CD4-positive, alpha-beta T cell treated with Interleukin-21 for 1 hour (primary cell): ENCODE measurements around the gene FUT8.
"Not testable (repeated sequence)": the region's sequence is repeated elsewhere in the genome, so short reads cannot be mapped to it uniquely, and the experiment has no call there.

Experiments
- DNase-seq: peaks from one replicate; pipeline ENCODE4 v3.0.0-alpha.2; 2020

The FUT8 gene

DNA sequence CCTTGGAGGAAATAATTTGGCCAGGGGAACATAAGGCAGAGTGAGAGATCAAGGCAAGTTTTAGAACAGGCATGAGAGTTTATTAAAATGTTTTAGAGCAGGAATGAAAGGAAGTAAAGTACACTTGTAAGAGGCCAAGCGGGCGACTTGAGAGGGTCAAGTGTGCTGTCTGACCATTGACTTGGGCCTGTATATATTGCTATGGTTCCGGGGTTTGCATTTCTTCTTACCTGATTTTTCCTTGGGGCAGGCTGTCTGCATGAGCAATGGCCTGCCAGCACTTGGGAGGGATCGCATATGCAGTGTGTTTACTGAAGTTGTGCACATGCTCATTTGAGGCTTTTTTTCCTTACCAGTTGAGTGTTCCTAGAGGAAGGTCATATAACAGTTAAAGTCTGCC is 214.8 kb downstream of the FUT8 start:
- DNase-seq: no peak

GRCh38 chr14:65628664-65629063 is 216.1 kb downstream of the FUT8 start:
- DNase-seq: no peak

- no peak for DNase-seq
Measured at GRCh38 chr14:65631040-65631439, 218.5 kb downstream of the FUT8 start.

GRCh38 chr14:65632487-65632886 is 220.0 kb downstream of the FUT8 start:
- DNase-seq: no peak

DNA sequence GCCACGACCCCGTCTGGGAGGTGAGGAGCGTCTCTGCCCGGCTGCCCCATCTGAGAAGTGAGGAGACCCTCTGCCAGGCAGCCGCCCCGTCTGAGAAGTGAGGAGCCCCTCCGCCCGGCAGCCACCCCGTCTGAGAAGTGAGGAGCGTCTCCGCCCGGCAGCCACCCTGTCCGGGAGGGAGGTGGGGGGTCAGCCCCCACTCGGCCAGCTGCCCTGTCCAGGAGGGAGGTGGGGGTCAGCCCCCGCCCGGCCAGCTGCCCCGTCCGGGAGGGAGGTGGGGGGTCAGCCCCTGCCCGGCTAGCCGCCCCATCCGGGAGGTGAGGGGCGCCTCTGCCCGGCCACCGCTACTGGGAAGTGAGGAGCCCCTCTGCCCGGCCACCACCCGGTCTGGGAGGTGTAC is 221.1 kb downstream of the FUT8 start:
- DNase-seq: not testable (repeated sequence)

- DNase-seq: peak; percentile 29
Measured at GRCh38 chr14:65637780-65638179, 225.2 kb downstream of the FUT8 start.

DNA sequence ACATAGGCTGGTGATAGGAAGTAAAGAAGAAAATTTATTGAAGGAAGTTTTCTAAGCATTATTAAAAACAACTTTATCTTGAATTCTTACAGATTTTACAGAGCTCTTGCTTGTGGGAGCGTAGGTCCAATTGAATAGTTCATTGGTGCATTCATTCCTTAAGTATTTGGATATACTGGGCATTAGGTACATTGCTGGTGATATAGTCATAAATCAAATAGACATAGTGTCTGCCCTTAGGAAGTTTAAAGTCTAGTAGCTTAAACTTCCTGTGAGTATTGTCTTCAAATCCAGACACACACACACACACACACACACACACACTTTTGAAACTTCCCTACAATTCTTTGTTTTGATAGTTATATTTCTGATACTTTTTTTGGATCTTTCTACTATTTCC is 226.7 kb downstream of the FUT8 start:
- no peak for DNase-seq

- DNase-seq: no peak
Measured at GRCh38 chr14:65650826-65651225, 238.3 kb downstream of the FUT8 start.

DNA sequence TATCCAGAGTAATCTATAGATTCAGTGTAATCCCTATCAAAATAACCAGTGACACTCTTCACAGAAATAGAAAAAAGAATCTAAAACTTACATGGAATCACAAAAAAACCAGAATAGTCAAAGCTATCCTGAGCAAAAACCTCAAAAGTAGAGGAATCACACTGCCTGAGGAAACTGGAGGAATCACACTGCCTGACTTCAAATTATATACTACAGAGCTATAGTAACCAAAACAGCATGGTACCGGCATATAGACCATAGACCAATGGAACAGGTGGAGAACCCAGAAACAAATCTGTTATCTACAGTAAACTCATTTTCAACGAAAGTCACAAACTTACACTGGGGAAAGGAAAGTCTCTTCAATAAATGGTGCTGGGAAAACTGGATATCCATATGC is 244.0 kb downstream of the FUT8 start:
- no peak for DNase-seq

DNA sequence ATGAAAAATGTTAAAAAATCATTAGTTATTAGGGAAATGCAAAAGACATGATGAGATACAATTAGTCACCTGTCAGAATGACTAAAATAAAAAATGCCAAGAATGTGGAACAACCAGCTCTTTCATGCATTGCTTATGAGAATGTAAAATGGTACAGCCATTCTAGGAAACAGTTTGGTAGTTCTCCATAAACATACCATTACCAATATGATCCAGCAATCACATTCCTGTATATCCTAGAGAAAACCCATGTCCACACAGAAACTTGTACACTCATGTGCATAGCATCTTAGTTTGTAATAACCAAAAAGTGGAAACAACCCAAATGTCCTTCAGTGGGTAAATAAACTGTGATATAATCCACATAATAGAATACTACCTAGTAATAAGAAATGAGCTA is 245.7 kb downstream of the FUT8 start:
- DNase-seq: no peak

DNA sequence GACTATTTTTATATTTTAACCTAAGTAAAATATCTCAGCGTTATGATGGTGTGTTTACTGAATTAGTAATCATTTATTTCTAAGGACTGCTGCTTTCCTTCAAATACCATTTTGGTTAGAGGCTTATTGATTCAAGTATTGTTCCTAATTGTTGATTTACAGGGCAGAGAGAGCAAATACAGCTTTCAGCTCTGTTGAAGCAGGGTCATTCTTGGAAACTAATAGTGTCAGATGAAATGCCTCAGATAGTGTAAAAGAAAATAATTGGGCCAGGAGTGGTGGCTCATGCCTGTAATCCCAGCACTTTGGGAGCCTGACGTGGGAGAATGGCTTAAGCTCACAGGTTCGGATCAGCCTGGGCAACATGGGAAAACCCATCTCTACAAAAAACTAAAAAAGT is 249.3 kb downstream of the FUT8 start:
- DNase-seq: no peak

DNA sequence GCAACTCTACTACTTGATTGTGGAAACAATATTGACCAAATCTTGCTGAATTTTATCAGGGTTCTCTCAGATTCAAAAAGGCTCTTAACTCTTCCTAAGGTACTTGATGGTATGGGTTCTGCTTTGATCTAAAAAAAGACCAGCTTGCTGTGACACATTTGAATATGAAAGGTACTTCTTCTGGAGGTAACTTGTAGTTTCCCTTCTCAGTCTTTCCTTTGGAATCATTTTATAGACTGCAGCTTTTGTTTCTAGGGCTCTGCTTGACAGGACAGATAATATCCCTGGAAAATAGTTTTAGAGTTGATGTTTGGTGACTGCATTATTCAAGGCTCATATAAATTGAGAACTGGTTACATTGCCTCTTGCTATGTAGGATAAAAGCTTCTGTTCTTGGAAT is 251.9 kb downstream of the FUT8 start:
- DNase-seq: no peak

GRCh38 chr14:65676361-65677014 is 264.0 kb downstream of the FUT8 start:
- DNase-seq: no peak

DNA sequence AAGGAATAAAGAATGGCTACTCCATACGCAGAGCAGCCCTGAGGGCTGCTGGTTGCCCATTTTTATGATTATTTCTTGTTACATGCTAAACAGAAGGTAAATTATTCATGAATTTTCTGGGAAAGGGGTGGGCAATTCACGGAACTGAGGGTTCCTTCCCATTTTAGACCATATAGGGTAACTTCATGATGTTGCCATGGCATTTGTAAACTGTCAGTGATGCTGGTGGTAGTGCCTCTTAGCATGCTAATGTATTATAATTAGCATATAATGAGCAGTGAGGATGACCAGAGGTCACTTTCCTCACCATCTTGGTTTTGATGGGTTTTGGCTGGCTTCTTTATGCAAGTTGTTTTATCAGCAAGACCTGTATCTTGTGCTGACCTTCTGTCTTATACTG is 273.0 kb downstream of the FUT8 start:
- no peak for DNase-seq

DNA sequence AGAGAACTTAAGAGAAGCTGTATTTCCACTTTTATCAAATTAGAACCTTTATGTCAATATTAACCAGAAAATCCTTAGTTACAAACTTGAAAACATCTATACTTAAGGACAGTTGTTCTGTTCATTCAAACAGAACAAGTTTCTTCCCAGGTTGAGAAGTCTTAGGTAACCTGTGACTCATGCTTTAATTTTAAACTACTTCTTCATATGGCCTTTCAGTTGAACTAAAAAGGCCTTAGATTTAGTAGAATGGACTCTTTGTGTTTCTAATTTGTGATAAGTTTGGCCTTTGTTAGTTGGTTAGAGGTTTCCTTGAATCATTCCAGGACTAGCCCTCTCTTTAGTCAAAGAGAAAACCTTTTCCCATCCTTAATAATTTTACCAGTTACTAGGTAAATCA is 274.2 kb downstream of the FUT8 start:
- DNase-seq: no peak

DNA sequence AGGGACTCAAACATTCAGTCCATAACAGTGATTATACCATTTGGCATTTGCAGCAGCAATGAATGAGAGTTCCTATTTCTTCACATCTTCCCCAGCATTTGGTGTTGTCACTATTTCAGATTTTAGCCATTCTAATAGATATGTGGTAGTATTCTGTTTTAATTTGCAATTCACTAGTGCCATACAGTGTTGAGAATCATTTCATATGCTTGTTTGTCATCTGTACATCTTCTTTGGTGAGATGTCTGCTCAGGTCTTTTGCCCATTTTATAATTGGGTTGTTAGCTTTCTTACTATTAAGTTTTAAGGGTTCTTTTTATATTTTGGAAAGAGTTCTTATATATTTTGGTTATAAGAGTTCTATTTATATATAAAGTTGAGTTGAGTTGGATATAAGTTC is 276.5 kb downstream of the FUT8 start:
- no peak for DNase-seq

GRCh38 chr14:65692566-65692965 is 280.0 kb downstream of the FUT8 start:
- not testable (repeated sequence) for DNase-seq

GRCh38 chr14:65696801-65697200 is 284.3 kb downstream of the FUT8 start:
- DNase-seq: no peak

- DNase-seq: no peak
Measured at GRCh38 chr14:65703521-65703920, 291.0 kb downstream of the FUT8 start.

DNA sequence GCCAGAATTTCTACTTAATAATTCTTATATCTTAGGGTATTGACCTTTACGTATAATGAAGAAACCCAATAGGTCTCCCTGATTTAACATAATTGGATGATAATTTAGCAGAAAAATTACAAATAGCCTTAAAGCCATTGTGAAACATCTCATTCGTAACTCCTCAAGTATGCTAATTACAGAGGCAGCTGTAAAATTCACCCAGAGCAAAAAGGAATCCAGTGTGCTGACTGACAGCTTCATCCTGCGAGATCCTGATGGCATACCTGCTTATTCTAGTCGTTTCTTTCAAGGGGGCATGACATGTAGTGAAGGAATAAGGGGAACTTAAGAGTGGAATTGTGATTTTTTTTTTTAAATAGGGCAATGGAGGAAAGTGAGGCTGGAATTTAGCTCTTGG is 291.5 kb downstream of the FUT8 start:
- no peak for DNase-seq

GRCh38 chr14:65704437-65704836 is 291.9 kb downstream of the FUT8 start:
- DNase-seq: no peak

DNA sequence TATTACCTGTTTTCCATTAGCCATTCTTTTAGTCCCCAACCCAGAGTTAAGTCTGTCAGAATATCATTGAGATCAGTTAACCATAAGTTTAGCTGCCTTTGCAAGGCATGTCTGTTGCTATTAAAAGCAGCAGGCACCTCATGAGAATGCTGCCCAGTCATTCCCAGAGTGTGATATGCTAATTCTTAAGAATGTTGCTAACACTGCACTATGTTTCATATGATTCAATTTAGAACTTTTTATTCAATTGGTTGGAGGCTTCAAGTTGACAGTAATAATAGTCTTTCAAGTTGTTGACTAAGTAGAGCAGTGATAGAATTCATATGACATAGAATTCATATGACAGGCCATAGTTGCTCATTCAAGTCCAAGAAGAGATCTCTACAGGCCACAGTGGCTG is 292.3 kb downstream of the FUT8 start:
- no peak for DNase-seq

DNA sequence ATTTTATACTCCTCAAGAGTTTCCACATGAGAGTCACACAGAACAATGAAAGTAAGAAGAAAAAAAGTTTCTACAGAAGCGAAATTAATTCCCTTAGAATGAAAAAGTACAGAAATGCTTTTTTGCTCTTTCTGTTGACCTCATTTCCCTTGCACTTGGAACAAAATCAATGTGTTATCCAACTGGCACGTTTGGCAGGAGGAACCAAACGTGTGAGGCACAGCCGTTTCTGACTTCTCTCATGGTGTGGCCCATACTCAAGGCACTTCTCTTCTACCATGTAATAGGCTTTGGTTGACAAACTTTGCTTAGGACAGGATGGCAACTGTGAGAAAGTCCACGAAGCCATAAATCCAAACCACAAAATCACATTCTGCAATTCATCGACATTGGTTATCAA is 297.0 kb downstream of the FUT8 start:
- no peak for DNase-seq

GRCh38 chr14:65716813-65717212 is 304.3 kb downstream of the FUT8 start:
- DNase-seq: not testable (repeated sequence)

GRCh38 chr14:65717384-65717915 is 304.9 kb downstream of the FUT8 start:
- DNase-seq: not testable (repeated sequence)
